Right hindlimb (tissue), 1 donor: Measurements from ENCODE around the gene TEAD3.

Experiments
- DNase-seq: peaks from one replicate; pipeline ENCODE4 v3.0.0-alpha.2; 2018

The TEAD3 gene

GRCh38 chr6:35512006-35512405 is 15.1 kb upstream of the TEAD3 start:
- DNase-seq, result no peak

GRCh38 chr6:35511562-35511941 is 14.7 kb upstream of the TEAD3 start:
- no peak for DNase-seq

- DNase-seq, result no peak
These were observed 14.2 kb upstream of the TEAD3 start for GRCh38 chr6:35510916-35511561.

DNA sequence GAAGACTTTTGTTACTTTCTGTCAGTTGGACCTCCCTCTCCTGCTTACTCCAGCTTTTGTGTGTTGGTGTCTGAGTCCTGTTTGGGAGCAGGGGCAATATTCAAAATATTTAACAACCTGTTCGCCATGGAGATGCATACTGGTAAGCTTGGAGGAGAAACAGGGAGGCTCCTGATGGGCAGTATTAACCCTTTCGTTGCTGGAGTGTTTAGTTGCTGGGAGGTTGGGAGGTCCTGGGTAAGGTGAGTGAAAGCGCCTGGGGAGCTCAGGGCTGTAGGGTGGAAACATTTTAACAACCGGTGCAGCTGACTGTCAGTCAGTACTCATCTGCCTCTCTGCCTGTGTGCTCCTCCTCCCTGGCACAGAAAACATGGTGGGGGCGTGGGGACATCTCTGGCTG is 11.7 kb upstream of the TEAD3 start:
- DNase-seq, result no peak

GRCh38 chr6:35508027-35508426 is 11.1 kb upstream of the TEAD3 start:
- no peak for DNase-seq

DNA sequence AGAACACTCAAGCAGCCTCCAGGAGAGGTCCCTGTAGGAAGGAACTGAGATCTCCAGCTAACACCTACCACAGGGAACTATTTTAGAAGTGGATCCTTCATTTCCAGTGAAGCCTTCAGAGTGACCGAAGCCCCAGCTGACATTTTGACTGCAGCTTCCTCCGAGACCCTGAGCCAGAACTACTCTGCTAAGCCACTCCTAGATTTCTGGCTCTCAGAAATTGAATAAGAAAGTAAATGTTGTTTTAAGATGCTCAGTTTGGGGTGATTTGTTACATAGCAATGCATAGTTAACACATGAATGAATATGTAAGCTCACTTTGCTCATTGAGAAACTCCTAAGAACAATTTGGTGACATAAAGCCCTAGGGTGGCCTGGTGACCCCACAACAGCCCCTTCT is 10.3 kb upstream of the TEAD3 start:
- no peak for DNase-seq

GRCh38 chr6:35506536-35506935 is 9.7 kb upstream of the TEAD3 start:
- DNase-seq, result no peak

- DNase-seq, result no peak
These were observed 9.1 kb upstream of the TEAD3 start for GRCh38 chr6:35505999-35506412.

DNA sequence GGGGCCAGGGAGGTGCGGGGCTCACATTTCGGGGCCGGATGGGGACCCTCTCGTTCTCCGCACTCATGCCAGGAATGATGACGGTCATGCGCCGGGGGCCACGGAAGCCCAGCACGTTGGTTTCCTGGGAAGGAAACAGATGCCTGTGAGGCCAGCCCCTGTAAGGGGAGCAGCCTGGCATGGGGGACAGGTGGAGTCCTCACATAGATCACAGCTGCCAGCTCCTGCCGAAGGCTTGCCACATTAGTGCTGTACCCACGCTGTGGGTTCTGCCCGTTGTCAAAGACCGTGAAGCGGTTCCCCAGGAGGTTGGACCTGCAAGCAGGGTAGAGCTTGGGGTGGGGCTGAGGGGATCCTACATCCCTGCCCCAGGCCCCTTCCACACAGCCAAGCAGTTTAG is 6.7 kb upstream of the TEAD3 start:
- no peak for DNase-seq

GRCh38 chr6:35501784-35502183 is 4.9 kb upstream of the TEAD3 start:
- no peak for DNase-seq

GRCh38 chr6:35500782-35501181 is 3.9 kb upstream of the TEAD3 start:
- no peak for DNase-seq

GRCh38 chr6:35499372-35499771 is 2.5 kb upstream of the TEAD3 start:
- DNase-seq, result no peak

- no peak for DNase-seq
These were observed 1.7 kb upstream of the TEAD3 start for GRCh38 chr6:35498422-35499067.

DNA sequence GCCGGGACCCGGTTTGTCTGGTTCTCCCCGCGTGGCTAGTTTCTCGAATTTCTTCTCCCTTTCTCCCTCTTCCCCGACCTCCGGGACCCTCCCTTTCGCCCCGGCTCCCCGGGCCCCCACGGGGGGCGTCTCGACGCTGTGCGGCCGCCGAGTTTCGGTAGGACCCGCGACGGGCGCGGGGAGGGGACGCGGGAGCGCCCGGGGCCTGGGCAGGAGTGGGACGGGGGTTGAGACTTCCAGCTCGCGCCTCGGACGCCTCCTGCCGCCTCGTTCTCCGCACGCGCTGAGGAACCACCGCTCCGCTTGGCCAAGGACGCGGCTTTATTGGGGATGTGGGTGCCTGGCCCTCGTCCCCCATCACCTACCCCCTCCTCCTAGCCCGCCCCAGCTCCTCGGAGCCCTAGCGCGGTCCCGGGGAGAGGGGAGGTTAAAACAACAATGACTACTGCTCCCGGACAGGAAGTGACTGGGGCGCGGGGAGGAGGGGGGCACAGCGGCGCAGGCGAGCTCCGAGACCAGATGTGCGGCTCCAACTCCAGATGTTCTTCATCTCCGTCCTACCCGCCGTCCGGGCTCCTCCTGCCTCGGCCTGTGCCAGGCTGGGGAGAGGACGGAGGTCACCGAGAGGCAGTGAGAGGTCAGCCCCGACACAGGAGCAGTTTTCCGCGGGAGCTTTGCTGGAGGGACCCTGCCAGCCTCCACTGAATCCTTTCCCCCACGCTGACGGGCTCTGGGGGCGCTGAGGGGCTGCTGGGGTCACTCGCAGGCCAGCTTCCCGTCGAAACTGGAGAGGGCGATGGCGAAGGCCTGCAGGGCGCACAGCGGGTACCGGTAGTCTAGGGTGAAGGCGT is 917 bp upstream of the TEAD3 start:
- DNase-seq, result peak; percentile 91

GRCh38 chr6:35496036-35496840 is 641 bp downstream of the TEAD3 start:
- no peak for DNase-seq

- no peak for DNase-seq
These were observed 1.4 kb downstream of the TEAD3 start for GRCh38 chr6:35495258-35496035.

DNA sequence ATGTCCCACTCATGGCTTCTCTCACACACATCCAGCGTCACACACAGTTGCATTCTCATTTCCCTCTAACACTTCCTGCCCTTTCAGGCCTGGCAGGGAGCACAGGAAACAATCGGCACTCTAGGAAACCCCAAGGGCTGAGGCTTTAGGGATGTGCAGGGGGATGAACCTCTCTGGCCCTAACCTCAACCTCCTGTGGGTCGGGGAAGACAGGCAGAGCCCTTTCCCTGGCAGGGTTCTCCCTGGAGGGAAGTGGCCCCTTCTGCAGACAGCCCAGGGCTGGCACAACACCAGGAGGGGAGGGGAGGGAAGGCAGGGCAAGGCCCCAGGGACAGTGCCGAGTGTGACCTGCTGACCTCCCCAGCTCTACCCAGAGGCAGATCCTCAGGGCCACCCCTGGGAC is 2.7 kb downstream of the TEAD3 start:
- DNase-seq, result no peak

- DNase-seq, result no peak
These were observed 3.4 kb downstream of the TEAD3 start for GRCh38 chr6:35493307-35493983.

- no peak for DNase-seq
These were observed 4.0 kb downstream of the TEAD3 start for GRCh38 chr6:35492974-35493284.

GRCh38 chr6:35492258-35492973 is 4.5 kb downstream of the TEAD3 start:
- DNase-seq, result peak; percentile 84

GRCh38 chr6:35491558-35492257 is 5.2 kb downstream of the TEAD3 start:
- DNase-seq, result no peak
